ENCODE data around the gene EVI5L.

EVI5L gene

DNA sequence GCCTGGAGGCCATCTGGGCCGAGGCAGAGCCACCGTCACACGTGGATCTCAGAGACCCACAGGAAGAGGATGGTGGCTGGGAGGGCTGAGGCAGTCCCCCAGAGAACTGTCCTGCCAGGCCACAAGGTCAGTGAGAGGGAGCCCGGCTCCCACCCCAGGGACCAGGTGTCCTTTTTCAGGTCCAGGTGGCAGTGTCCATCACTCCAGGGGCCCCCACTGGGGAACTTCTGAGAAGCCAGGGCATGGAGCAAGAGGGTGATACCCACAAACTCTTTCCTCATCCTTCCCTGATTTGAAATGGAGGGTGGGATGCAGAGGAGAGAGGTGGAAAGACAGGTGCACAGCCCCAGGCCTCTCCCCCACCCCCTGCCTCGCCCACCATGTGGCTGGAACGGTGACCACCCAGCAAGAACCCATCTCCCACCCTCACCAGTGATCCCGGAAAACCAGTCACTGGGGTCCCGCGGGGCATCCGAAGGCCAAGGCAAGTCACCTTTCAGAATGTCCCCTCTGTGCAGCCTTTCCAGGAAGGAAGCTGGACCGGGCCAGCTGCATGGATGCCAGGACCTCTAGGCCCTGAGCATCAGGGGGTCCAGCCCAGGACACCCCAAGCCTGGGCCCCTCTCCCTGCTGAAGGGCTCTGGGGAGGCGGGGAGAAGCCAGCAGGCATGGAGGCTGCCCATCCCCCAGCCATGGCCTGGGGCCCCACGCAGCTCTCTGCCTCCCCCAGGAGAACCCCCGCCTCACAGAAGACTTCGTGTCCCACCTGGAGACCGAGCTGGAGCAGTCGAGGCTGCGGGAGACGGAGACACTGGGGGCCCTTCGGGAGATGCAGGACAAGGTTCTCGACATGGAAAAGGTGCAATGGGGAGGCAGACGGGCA lies 30.1 kb downstream of the EVI5L start:
- DNase-seq (ENCODE audit: low read depth in 1 of 2, low spot score in 1 of 2): no peak

DNA sequence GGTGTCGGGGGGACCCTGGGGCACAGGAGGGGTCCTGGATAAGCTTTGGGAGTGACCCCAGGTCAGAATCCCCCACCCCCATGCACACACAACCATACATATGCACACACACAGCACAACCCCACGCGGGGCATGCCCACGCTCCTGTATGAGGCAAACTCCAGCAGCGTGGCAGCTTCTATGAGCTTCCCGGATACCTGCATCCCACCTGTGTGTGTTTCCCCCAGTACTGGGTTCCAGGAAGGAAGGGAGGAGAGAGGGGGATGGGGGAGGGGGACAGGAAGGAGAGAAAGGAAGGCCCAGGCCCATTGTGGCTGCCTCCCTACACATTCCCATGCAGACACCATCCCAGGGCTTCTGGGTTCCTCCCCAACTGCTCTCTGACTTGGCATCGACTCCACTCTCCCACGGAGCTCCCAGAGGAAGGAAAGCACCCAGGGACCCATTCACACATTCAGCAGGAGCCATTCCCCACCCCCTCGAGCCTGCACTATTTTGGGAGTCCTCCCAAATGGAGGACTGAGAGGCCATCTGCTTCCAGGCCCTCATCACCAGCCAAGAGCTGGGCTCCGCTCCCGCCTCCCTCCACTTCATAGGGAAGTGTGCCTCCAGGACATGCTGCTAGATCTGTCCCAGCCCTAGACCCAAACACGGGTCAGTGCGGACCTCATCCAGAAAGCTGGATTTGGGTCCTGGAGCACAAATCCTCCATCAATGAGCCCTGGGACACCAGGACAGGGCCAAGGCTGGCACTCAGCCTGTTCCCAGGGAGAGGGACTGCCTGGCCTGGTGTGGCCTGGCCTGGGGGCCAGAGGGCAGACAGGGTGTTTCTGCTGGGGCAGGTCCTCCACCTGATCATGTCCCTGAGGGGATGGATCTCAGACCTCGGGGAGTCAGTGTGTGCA lies 30.9 kb downstream of the EVI5L start:
- DNase-seq (ENCODE audit: low read depth in 1 of 2, low spot score in 1 of 2): no peak

DNA sequence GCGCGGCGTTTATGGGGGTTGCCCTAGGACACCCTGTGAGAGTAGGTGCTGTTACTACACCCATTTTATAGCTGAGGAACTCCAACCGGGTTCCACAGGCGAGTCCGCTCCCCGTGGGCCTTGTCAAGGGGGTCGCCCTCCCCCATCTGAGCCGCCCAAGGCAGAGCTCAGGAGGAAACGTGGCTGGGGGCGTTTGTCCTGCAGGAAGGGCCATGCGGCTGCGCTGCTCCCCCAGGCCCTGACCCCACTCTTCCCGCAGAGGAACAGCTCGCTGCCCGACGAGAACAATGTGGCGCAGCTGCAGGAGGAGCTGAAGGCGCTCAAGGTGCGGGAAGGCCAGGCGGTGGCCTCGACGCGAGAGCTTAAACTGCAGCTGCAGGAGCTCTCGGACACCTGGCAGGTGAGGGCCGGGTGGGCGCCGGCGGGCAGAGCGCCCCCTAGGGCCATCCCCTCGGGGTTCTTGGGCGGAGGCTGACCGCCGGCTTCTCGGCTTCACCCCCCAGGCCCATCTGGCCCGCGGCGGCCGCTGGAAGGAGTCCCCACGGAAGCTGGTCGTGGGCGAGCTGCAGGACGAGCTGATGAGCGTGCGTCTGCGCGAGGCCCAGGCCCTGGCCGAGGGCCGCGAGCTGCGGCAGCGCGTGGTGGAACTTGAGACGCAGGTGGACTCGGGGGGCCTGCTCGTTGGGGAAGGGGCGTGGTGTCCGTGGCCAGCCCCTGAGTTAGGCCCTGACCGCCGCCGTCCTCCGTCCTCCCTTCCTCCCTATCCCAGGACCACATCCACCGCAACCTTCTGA lies 31.8 kb downstream of the EVI5L start:
- DNase-seq (ENCODE audit: low read depth in 1 of 2, low spot score in 1 of 2): no peak

GRCh38 chr19:7862413-7862951 lies 32.5 kb downstream of the EVI5L start:
- DNase-seq (ENCODE audit: low read depth in 1 of 2, low spot score in 1 of 2): peak; percentile 47 to 60

DNA sequence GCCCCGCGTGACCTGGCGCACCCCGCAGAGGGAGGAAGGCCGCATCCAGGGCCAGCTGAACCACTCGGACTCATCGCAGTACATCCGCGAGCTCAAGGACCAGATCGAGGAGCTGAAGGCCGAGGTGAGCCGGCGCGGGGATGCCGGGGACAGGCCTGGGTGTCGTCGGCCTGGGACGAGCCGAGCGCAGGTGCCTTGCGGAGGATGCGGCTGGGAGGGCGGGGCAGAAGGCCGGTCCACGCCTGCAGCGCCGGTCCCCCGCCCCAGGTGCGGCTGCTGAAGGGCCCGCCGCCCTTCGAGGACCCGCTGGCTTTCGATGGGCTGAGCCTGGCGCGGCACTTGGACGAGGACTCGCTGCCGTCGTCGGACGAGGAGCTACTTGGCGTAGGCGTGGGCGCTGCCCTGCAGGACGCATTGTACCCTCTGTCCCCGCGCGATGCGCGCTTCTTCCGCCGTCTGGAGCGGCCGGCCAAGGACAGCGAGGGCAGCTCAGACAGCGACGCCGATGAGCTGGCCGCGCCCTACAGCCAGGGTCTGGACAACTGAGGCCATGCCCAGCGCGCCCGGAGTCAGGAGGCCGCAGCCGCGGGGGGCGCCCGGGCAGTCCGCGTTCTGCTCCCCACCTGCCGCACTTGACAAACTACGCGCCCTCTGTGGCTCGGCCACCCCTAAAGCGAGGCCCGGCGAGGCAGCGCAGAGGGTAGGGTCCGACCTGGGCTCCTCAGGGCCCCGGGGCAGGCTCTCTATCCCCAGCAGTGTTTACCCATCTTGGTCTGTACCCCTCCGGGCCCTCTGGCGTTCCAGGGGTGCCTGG lies 33.3 kb downstream of the EVI5L start:
- DNase-seq (ENCODE audit: low read depth in 1 of 2, low spot score in 1 of 2): no peak

- DNase-seq (ENCODE audit: low read depth in 1 of 2, low spot score in 1 of 2): no peak
Measured at GRCh38 chr19:7863971-7864689, 34.1 kb downstream of the EVI5L start.

- DNase-seq (ENCODE audit: low read depth in 1 of 2, low spot score in 1 of 2): no peak
Measured at GRCh38 chr19:7864690-7865074, 34.7 kb downstream of the EVI5L start.

DNA sequence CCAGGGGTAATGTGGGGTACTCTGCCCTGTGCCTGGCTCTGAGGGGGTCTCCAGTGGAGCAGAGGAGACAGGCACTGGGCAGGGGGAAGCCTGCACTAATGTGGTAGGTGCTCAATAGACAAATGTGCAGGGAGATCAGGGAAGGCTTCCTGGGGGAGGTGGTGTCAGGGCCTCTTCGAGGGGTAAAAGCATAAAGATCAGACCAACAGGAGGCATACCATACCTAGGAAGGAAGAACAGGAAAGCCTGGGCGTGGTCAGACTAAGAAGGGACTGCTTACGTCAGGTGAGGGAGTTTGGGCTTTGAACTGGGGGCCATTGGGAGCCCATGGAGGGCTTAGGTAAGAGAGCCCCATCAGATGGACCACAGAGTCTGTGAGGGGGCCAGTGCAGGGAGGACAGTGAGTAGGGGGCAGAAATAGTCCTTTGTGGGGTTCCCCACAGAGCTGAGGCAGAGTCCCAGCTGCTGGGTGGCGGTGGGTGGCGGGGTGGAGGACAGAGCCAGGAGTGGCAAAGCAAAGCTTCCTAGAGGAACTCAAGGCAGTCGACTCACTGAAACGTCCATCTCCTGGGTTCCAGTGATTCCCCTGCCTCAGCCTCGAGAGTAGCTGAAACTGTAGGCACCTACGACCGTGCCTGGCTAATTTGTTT lies 35.4 kb downstream of the EVI5L start:
- DNase-seq (ENCODE audit: low read depth in 1 of 2, low spot score in 1 of 2): no peak

DNA sequence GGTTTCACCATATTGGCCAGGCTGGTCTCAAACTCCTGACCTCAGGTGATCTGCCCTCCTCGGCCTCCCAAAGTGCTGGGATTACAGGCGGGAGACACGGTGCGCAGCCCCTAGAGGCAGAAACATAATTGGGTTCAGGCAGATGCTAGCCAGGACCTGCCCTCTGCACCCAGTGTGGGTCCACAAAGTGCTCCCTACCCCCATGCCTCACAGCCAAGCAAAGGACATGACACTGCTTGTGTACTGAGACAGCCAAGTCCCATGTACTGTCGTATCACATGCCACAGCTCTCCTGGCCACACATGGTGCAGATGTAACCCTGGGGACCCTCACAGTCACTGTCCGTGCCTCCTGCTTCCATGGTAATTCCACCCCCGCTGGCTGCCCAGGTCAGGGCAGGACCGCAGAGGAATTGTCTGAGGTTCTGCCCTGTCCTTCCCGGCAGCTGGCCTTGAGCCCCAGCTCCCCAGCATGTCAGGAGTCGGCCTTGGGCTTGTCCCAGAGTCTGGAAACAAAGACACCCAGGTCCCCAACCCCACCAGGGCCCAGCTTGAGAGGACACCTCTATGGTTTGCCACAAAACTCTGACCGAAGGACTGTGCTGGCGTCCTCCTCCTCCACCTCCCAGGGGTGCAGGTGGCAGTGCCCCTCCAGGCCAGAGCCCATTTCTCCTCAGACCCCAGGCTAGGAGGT lies 36.5 kb downstream of the EVI5L start:
- DNase-seq (ENCODE audit: low read depth in 1 of 2, low spot score in 1 of 2): no peak

DNA sequence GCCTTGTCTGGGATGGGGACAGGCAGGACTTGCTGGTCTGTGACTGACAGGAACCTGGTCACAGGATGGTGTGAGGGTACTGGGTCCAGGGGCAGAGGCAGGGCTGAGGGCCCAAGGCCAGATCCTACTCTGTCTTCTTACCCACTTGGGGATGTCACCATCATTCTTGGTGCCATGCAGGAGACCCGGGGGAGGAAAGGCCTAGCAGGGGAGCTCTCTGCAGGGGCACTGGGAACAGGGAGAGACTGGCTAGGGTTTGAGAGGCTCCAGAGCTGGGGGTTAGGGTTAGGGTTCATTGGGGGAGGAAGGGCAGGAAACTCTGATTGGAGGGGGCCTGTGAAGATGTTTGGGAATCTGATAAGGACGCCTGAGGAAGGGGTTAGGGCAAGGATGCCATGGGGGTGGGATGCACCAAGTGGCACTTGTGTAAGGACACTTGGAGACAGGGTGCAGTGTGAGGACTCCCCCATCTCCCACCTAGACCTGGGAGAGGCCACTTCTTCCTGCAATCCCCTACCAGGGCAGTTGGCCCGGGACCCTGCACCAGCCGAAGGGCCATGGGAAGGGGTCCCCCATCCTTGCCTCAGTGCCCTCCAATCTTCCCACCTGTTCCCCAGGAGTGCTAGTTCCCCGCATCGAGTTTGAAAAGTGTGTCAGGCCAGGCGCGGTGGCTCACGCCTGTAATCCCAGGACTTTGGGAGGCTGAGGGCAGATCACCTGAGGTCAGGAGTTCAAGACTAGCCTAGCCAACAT lies 37.2 kb downstream of the EVI5L start:
- no peak for DNase-seq (ENCODE audit: low read depth in 1 of 2, low spot score in 1 of 2)

- no peak for DNase-seq (ENCODE audit: low read depth in 1 of 2, low spot score in 1 of 2)
Measured at GRCh38 chr19:7868326-7868670, 38.3 kb downstream of the EVI5L start.

DNA sequence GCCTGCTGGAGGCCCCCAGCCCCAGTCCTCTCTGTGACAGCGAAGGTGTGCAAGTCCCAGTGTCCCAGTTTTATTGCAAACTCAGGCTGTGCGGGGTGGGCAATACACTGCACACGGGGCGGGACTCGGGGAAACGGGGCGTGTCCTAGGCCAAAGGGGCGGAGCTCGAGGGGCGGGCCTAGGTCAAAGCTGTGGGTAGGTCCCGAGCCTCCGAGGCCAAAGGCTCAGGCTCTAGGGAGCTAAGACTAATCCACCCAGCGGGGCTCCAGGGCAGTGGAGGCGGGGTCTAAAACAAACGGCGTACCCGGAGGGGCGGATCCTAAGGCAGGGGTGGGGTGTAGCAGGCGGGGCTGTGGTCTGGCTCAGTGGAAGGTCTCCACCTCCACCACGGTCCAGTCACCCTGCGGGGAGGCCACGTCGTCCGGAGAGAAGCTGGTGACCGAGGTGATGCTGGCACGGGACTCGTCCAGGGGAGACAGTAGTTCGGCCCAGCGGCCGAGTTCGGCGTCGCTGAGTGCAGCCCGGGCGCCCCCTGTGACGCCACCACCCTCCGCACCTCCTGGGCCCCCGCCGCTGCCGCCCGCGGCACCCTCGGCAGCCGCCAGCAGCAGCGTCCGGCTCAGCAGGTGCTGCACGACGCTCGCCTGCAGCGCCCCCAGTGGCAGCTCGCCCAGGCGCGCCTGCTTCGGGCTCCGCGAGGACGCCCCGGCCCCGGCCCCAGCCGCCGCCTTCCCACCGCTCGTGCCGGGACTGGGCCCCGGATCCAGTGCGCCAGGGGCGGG lies 38.8 kb downstream of the EVI5L start:
- peak; percentile 64 to 71 for DNase-seq (ENCODE audit: low read depth in 1 of 2, low spot score in 1 of 2)

GRCh38 chr19:7869453-7869909 lies 39.5 kb downstream of the EVI5L start:
- DNase-seq (ENCODE audit: low read depth in 1 of 2, low spot score in 1 of 2): peak; percentile 65 to 73

DNA sequence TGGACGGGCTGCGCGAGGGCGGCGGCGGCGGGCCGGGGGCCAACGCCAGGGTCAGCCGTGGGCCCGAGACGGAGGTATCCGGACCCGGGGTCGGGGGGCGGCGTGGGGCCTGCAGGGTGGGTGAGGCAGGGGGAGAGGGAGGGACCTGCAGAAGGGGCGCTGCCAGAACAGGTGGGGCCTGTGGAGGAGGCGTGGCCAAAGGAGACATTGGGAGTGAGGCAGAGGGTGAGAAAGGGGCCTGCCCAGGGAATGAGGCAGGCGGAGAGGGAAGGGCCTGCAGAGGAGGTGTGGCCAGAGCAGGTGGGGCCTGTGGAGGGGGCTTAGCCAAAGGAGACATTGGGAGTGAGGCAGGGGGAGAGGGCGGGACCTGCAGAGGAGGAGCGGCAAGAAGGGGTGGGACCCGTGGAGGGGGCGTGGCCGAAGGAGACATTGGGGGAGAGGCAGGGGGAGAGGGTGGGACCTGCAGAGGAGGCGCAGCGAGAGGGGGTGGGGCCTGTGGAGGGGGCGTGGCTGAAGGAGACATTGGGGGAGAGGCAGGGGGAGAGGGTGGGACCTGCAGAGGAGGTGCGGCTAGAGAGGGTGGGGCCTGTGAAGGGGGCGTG lies 40.0 kb downstream of the EVI5L start:
- no peak for DNase-seq (ENCODE audit: low read depth in 1 of 2, low spot score in 1 of 2)

GRCh38 chr19:7870571-7871436 lies 40.8 kb downstream of the EVI5L start:
- no peak for DNase-seq (ENCODE audit: low read depth in 1 of 2, low spot score in 1 of 2)

Data from activated T-helper 1 cell treated with anti-CD3 and anti-CD28 coated beads, Interleukin-2, amount 50 U/mL, for 16 hours (primary cell).